Measurements from ENCODE around the gene ATG9A. TPM values are rescaled to one million over a fixed set of nuclear protein-coding genes. Genes with fewer than 3 reads are reported as not detected.

ATG9A gene
- total RNA-seq, 3 donors from 2014 or later, result 35.6 to 44.5 (median 37.0) TPM

DNA sequence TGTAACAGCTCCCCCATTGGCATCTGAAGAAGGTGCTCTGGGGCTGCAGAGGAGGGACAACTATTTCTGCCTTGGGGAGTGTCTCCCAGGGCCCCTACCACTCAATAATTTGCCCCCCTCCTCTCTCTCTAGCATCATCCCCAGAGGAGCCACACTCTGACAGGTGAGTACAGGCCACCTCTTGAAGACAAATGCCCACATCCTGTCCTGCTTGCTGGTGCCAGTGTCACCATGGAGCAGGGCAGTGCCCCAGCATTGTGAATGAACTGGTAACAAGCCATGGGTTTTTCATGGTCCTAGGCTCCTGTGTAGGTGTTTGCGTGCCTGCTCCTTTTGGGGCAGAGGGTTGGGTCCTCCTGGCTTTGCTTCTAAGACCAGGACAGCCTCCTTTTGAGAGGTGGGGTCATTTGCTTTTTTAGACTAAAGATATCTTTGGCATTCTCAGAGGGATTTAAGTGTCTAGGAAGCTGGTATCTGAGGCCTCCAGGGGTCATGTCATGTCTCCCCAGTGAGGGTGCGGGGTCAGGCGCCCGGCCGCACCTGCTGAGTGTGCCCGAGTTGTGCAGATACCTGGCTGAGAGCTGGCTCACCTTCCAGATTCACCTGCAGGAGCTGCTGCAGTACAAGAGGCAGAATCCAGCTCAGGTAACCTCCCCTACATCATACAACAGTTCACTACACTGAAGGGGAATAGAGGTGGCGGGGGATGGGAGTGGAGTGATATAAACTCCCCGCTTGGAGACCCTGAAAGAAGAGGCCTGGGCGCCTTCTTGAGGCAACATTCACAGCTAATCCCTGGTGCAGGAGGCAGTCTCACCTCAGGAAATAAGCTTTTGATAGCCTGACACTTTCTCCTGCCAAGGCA, 49.6 kb downstream of the ATG9A start:
- H3K9me3 ChIP-seq, result no peaks in the 10 kb centered on the region
- no peak for DNase-seq (ENCODE audit: low spot score in 2 of 2)
- peaks cover 7% of the 10 kb centered on the region for H3K36me3 ChIP-seq
- H3K4me1 ChIP-seq, result peaks cover 0 to 19% of the 10 kb centered on the region in 2 donors
- no peak for TF ChIP-seq POLR2A (IDR thresholded peaks at IDR 0.05)
- TF ChIP-seq, protein P1, sequence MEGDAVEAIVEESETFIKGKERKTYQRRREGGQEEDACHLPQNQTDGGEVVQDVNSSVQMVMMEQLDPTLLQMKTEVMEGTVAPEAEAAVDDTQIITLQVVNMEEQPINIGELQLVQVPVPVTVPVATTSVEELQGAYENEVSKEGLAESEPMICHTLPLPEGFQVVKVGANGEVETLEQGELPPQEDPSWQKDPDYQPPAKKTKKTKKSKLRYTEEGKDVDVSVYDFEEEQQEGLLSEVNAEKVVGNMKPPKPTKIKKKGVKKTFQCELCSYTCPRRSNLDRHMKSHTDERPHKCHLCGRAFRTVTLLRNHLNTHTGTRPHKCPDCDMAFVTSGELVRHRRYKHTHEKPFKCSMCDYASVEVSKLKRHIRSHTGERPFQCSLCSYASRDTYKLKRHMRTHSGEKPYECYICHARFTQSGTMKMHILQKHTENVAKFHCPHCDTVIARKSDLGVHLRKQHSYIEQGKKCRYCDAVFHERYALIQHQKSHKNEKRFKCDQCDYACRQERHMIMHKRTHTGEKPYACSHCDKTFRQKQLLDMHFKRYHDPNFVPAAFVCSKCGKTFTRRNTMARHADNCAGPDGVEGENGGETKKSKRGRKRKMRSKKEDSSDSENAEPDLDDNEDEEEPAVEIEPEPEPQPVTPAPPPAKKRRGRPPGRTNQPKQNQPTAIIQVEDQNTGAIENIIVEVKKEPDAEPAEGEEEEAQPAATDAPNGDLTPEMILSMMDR (IDR thresholded peaks at IDR 0.05), result no peak
- no peak for TF ChIP-seq POLR2AphosphoS5 (IDR thresholded peaks at IDR 0.05)
- H3K27ac ChIP-seq, result peak overlapping the region in 1 of 2 donors; percentile 97
- intact Hi-C loops (cut with DNase I; ENCODE audit: low total_unique reads), result loop anchor here (10.0 kb wide), 1 partner anchor 505 kb away; no protein-coding TSS in a partner anchor
- H3K27me3 ChIP-seq, result no peaks in the 10 kb centered on the region
- H3K4me3 ChIP-seq, result peak overlapping the region in 1 of 3 donors; percentile 92

DNA sequence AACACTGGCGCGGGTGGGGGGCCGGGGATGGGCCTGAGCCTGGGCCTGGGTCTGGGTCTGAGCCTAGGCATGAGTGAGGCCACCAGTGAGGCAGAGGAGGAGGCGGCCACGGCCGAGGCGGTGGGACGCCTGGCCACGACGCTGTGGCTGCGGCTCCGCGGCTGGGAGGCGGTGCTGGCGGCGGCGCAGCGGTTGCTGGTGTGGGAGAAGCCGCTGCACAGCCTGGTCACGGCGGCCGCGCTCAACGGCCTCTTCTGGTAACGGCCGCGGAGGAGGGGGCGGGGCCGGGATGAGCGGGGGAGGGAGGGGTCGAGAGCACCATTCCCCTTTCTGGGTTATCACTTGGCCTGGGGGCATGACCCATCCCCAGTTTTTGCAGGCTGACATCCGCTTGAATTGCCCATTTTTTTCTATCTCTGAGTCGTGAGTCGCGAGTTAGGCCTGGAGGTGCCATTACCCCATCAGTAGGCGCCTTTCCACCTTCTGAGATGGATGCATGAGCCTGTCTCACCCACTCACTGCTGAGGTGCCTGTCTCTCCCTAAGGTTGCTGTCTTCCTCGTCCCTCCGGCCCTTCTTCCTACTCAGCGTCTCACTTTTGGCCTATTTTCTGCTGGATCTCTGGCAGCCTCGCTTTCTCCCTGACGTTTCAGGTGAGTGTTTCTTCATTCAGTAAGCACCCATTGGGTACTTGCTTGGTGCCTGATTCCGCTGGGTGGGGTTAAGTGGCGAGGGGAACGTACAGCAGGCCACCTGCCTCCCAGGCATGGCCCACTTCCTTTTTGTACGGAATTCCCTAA, 50.9 kb downstream of the ATG9A start:
- Histone ChIP-seq H3K27me3 (no peaks in the 10 kb centered on the region), H3K36me3 (peaks cover 7% of the 10 kb centered on the region), H3K9me3 (no peaks in the 10 kb centered on the region), H3K27ac (peak overlapping the region; percentile 97 to 99), H3K4me3 (peak overlapping the region; percentile 77 to 92 (median 90)), H3K4me1 (peaks cover 0 to 19% of the 10 kb centered on the region in 2 donors)
- TF ChIP-seq POLR2A (IDR thresholded peaks at IDR 0.05) (no peak), POLR2AphosphoS5 (IDR thresholded peaks at IDR 0.05) (no peak)
- TF ChIP-seq, protein P1 (IDR thresholded peaks at IDR 0.05), result no peak
- intact Hi-C loops (cut with DNase I; ENCODE audit: low total_unique reads), result loop anchor here (10.0 kb wide), 1 partner anchor 506 kb away; no protein-coding TSS in a partner anchor
- peak; percentile 51 to 62 for DNase-seq (ENCODE audit: low spot score in 2 of 2)

DNA sequence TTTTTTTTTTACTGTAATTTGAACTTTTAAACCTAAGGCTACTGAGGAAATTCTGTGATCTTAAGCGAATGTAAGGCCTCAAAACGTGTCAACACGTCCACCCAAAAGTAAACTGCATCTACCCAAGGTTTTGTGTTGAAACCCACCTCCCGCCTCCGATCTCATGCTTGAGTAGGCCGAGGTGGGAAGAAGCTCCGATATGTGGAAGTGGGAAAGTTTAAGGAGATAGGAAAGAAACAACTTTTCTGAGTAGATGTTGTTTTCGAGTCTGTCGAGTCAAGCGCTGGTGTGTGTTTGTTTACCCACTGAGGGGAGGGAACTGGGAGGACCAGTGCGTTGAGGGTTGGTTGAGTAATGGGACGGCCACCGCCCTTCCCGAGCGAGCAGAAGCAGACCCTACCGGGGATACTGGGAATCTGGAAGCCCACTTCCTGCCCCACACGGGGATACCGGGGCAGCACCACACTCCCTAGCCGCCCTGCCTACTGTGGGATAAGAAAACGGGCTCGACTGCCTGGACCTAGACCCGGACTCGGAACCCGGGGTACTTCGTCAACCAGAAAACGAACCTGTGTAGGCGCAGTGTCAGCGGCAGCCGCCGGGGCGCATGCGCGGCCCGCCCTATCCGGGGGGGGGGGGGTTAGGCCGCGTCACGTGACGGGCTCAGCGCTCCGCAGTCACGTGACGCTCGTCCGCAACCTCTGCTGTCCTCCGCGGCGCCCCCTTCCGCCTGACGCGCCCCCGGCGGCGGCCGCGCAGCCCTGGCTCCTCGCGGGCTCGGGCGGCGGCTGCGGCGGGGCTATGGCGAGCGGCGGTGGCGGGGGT, 51.7 kb downstream of the ATG9A start, which contains the start of gene RETREG2:
Gene RETREG2 (plus strand): TSS at position 724 of the 825 bp plus-strand sequence. CDS start 78 bp downstream, at position 802.
- intact Hi-C loops (cut with DNase I; ENCODE audit: low total_unique reads), result loop anchor here (10.0 kb wide), 1 partner anchor 507 kb away; no protein-coding TSS in a partner anchor
- TF ChIP-seq POLR2AphosphoS5 (IDR thresholded peaks at IDR 0.05), result peak; percentile 98 to 99 (median 99)
- TF ChIP-seq, protein P1 (IDR thresholded peaks at IDR 0.05), result peak; percentile 17 to 42 (median 34)
- TF ChIP-seq POLR2A (IDR thresholded peaks at IDR 0.05), result peak; percentile 98
- peak; percentile 75 to 83 for DNase-seq (ENCODE audit: low spot score in 2 of 2)
- H3K27ac ChIP-seq, result peak within 1 kb of the TSS; percentile 97 to 99
- H3K27me3 ChIP-seq, result no peaks in the 10 kb centered on the region
- no peaks in the 10 kb centered on the region for H3K36me3 ChIP-seq
- peaks cover 0 to 19% of the 10 kb centered on the region in 2 donors for H3K4me1 ChIP-seq
- peak within 1 kb of the TSS; percentile 77 to 92 (median 90) for H3K4me3 ChIP-seq
- no peaks in the 10 kb centered on the region for H3K9me3 ChIP-seq

DNA sequence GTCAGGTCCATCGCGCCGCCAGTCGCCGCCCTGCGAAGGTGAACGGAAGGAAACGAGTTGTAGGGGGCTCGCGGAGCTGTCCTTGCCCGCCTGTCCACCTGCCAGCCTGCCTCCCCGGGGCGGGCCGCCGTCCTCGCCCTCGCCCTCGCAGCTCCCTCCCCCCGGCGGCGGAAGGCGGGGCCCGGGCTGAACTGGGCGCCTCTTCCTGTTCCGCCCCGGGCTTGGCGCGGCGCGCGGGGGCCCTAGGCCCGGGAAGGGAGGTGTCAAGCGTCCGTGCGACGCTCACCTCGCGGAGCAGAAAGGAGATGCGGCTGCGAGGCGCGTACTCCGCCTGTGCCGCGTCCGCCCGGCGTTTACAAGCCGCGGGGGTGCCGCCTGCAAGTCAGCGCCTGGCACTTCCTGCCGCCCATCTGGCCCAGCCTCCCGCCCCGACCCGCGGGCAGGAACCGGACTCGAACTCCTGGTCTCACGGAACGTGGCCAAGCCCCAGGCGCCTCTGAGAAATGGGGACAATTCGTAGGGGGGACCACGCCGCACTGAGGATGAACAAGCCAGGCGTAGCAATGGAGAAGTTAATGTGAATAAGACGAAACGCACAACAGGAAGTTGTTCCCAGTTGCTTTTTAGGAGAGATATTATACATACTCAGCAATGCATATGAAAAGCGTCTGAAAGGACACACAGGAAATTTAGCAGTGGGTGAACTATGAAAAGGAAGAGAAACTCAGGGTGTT, 52.5 kb downstream of the ATG9A start, which contains the start of gene CNPPD1:
Gene CNPPD1 (minus strand): TSS at position 108 of the 734 bp plus-strand sequence. CDS start 97 bp downstream, at position 11.
- TF ChIP-seq, protein P1 (IDR thresholded peaks at IDR 0.05), result no peak
- TF ChIP-seq POLR2A (IDR thresholded peaks at IDR 0.05), result peak; percentile 94
- peak; percentile 93 to 96 (median 96) for TF ChIP-seq POLR2AphosphoS5 (IDR thresholded peaks at IDR 0.05)
- no peaks in the 10 kb centered on the region for H3K9me3 ChIP-seq
- no peaks in the 10 kb centered on the region for H3K36me3 ChIP-seq
- peaks cover 0 to 19% of the 10 kb centered on the region in 2 donors for H3K4me1 ChIP-seq
- H3K27me3 ChIP-seq, result no peaks in the 10 kb centered on the region
- peak within 1 kb of the TSS; percentile 97 to 99 for H3K27ac ChIP-seq
- intact Hi-C loops (cut with DNase I; ENCODE audit: low total_unique reads), result loop anchor here (10.0 kb wide), 1 partner anchor 508 kb away; no protein-coding TSS in a partner anchor
- peak within 1 kb of the TSS; percentile 77 to 92 (median 90) for H3K4me3 ChIP-seq
- peak; percentile 81 to 84 for DNase-seq (ENCODE audit: low spot score in 2 of 2)
